Caco-2 (cell line): Measurements from ENCODE around the gene C9orf72. TPM values are rescaled to one million over a fixed set of nuclear protein-coding genes. Genes with fewer than 3 reads are reported as not detected.

Experiments used
- BruUV-seq: library from RNA; stranded (reverse); fragments of 400-500 nt; replicated peaks from 2 replicates; lab custom pipeline; 2021; lab: Mats Ljungman, UMichigan
- CTCF ChIA-PET: fragments of 300-600 bp; sonication (Branson Sonifier 250); formaldehyde crosslinking; loops from one replicate; lab custom pipeline; 2022; ENCODE audit warnings: antibody characterized with exemption; lab: Charles Lee
- POLR2A ChIA-PET: fragments of 300-600 bp; sonication (Branson Sonifier 250); formaldehyde crosslinking; loops from one replicate; lab custom pipeline; 2022; ENCODE audit warnings: antibody characterized with exemption; lab: Charles Lee
- DNase-seq, 2 experiments: peaks; one replicate each; pipeline versions ENCODE4 v3.0.0 to v3.0.0-alpha.2; 2020 to 2022
- H3K27me3 ChIP-seq: replicated peaks from 2 replicates; pipeline ENCODE4 v1.6.0; 2011; ENCODE audit warnings: low read length; ENCODE audit not compliant: control insufficient read depth, insufficient read depth
- H3K36me3 ChIP-seq: 2 replicates; pipeline ENCODE4 v1.5.1; 2011; ENCODE audit warnings: low read length; ENCODE audit not compliant: control insufficient read depth, insufficient read depth
- H3K4me1 ChIP-seq: fragments of 250-450 bp; sonication (Bioruptor Pico); 2 replicates; pipeline ENCODE4 v1.5.1; 2020; ENCODE audit warnings: mild to moderate bottlenecking
- H3K4me3 ChIP-seq: 2 replicates; pipeline ENCODE4 v1.5.1; 2011; ENCODE audit warnings: low read depth, mild to moderate bottlenecking, control low read depth, low read length
- H3K9me3 ChIP-seq: fragments of 250-450 bp; sonication (Bioruptor Pico); 2 replicates; pipeline ENCODE4 v1.5.1; 2020; ENCODE audit warnings: mild to moderate bottlenecking, moderate library complexity
- H3K27ac Mint-ChIP-seq: one replicate; pipeline ENCODE4 v1.8.0; 2022; ENCODE audit warnings: mixed read lengths; ENCODE audit not compliant: unreplicated experiment
- H3K27me3 Mint-ChIP-seq: one replicate; pipeline ENCODE4 v1.8.0; 2022; ENCODE audit warnings: mixed read lengths; ENCODE audit not compliant: insufficient read depth, unreplicated experiment
- H3K36me3 Mint-ChIP-seq: one replicate; pipeline ENCODE4 v1.8.0; 2022; ENCODE audit warnings: mild to moderate bottlenecking, mixed read lengths; ENCODE audit not compliant: insufficient read depth, unreplicated experiment
- H3K4me1 Mint-ChIP-seq: one replicate; pipeline ENCODE4 v1.8.0; 2022; ENCODE audit warnings: low read depth, mixed read lengths; ENCODE audit not compliant: unreplicated experiment
- H3K4me3 Mint-ChIP-seq: one replicate; pipeline ENCODE4 v1.8.0; 2022; ENCODE audit warnings: mild to moderate bottlenecking, moderate library complexity, mixed read lengths; ENCODE audit not compliant: unreplicated experiment
- H3K9me3 Mint-ChIP-seq: one replicate; pipeline ENCODE4 v1.8.0; 2022; ENCODE audit warnings: mixed read lengths; ENCODE audit not compliant: unreplicated experiment
- CTCF ChIP-seq, 2 experiments: fragments of 200-600 bp in 1 of 2; IDR thresholded peaks; 1 replicate in 1 of 2; 2 replicates in 1 of 2; pipeline versions ENCODE4 v1.5.1 to v1.8.0; 2011 to 2022; ENCODE audit warnings: antibody characterized with exemption in 1 of 2, control low read depth in 1 of 2, inconsistent platforms in 1 of 2, low read depth in 1 of 2, low read length in 1 of 2, mild to moderate bottlenecking in 1 of 2, moderate library complexity in 1 of 2; ENCODE audit not compliant: insufficient read depth in 1 of 2, severe bottlenecking in 1 of 2, unreplicated experiment in 1 of 2
- intact Hi-C: fragments of 100-400 bp; cut with micrococcal nuclease; formaldehyde crosslinking; loops from one replicate; pipeline ENCODE4 v1.10.0; 2022; ENCODE audit not compliant: unreplicated experiment
- total RNA-seq: library from RNA; stranded (reverse); gene quantifications from 2 replicates; pipeline ENCODE4 v1.2.3, GENCODE V29; 2022

Gene C9orf72
- total RNA-seq, 1 experiment from 2014 or later, result 3.6 TPM

- no peaks in the 10 kb centered on the region for H3K9me3 Mint-ChIP-seq
- no peak for TF ChIP-seq CTCF (IDR thresholded peaks at IDR 0.05; ENCODE audit: insufficient read depth in 1 of 2, low read depth in 1 of 2, low read length in 1 of 2, severe bottlenecking in 1 of 2, unreplicated experiment in 1 of 2)
- no peak overlapping the region for H3K4me3 ChIP-seq
- no peak overlapping the region for H3K4me3 Mint-ChIP-seq
- H3K27me3 ChIP-seq, result no peaks in the 10 kb centered on the region
- no peak overlapping the region for H3K27ac Mint-ChIP-seq
- no peaks in the 10 kb centered on the region for H3K4me1 ChIP-seq
- H3K4me1 Mint-ChIP-seq, result no peaks in the 10 kb centered on the region
- H3K36me3 ChIP-seq, result no peaks in the 10 kb centered on the region
- no TSS peak for BruUV-seq
- no peaks in the 10 kb centered on the region for H3K9me3 ChIP-seq
- intact Hi-C loops, result no loop called here
- H3K36me3 Mint-ChIP-seq, result peaks cover 6% of the 10 kb centered on the region
- CTCF ChIA-PET, result no interaction called here
- no peak for DNase-seq
- no peaks in the 10 kb centered on the region for H3K27me3 Mint-ChIP-seq
- POLR2A ChIA-PET, result no interaction called here
Measured at GRCh38 chr9:27563738-27564430, 9.4 kb downstream of the C9orf72 start.

- Mint-ChIP-seq H3K27me3 (no peaks in the 10 kb centered on the region), H3K4me3 (no peak overlapping the region), H3K9me3 (no peaks in the 10 kb centered on the region), H3K27ac (no peak overlapping the region), H3K36me3 (peaks cover 6% of the 10 kb centered on the region), H3K4me1 (no peaks in the 10 kb centered on the region)
- H3K27me3 ChIP-seq, result no peaks in the 10 kb centered on the region
- H3K4me3 ChIP-seq, result no peak overlapping the region
- no peaks in the 10 kb centered on the region for H3K9me3 ChIP-seq
- H3K4me1 ChIP-seq, result no peaks in the 10 kb centered on the region
- no peak for DNase-seq
- CTCF ChIA-PET, result no interaction called here
- no peaks in the 10 kb centered on the region for H3K36me3 ChIP-seq
- no TSS peak for BruUV-seq
- intact Hi-C loops, result no loop called here
- no peak for TF ChIP-seq CTCF (IDR thresholded peaks at IDR 0.05; ENCODE audit: insufficient read depth in 1 of 2, low read depth in 1 of 2, low read length in 1 of 2, severe bottlenecking in 1 of 2, unreplicated experiment in 1 of 2)
- POLR2A ChIA-PET, result no interaction called here
Measured at GRCh38 chr9:27561685-27562084, 11.6 kb downstream of the C9orf72 start.

DNA sequence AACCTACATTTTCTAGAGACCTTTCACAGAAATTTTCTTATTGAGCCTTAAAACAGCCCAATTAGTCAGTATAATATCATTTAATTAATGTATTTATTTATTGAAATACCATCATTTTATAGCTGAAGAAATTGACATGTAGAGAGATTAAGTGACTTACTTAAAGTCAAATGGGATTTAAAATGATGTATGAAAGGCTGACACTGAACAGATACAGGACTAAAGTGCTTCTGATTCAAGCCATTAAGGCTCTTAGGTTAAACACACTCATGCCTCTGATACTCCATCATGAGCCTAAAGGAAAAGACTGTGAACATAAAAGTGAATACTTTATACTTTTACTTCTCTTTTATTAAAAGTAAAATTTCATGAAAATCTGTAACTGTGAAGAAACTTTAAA lies 12.8 kb downstream of the C9orf72 start:
- Mint-ChIP-seq H3K9me3 (no peaks in the 10 kb centered on the region), H3K27me3 (no peaks in the 10 kb centered on the region), H3K27ac (no peak overlapping the region), H3K36me3 (peaks cover 6% of the 10 kb centered on the region), H3K4me3 (no peak overlapping the region), H3K4me1 (no peaks in the 10 kb centered on the region)
- Histone ChIP-seq H3K27me3 (no peaks in the 10 kb centered on the region), H3K36me3 (no peaks in the 10 kb centered on the region), H3K4me1 (no peaks in the 10 kb centered on the region), H3K9me3 (no peaks in the 10 kb centered on the region), H3K4me3 (no peak overlapping the region)
- CTCF ChIA-PET, result no interaction called here
- POLR2A ChIA-PET, result no interaction called here
- BruUV-seq, result no TSS peak
- TF ChIP-seq CTCF (IDR thresholded peaks at IDR 0.05; ENCODE audit: insufficient read depth in 1 of 2, low read depth in 1 of 2, low read length in 1 of 2, severe bottlenecking in 1 of 2, unreplicated experiment in 1 of 2), result no peak
- no peak for DNase-seq
- intact Hi-C loops, result no loop called here
